HG02884 (cell line): ENCODE measurements around the gene AKNAD1.
"Not testable (repeated sequence)": the region's sequence is repeated elsewhere in the genome, so short reads cannot be mapped to it uniquely, and the experiment has no call there.

ENCODE experiments used
- ATAC-seq: cut with Tn5 transposase; IDR thresholded peaks from one replicate; pipeline ENCODE4 v1.9.1; 2021; ENCODE audit warnings: mild to moderate bottlenecking, moderate library complexity; ENCODE audit not compliant: unreplicated experiment

AKNAD1 gene

DNA sequence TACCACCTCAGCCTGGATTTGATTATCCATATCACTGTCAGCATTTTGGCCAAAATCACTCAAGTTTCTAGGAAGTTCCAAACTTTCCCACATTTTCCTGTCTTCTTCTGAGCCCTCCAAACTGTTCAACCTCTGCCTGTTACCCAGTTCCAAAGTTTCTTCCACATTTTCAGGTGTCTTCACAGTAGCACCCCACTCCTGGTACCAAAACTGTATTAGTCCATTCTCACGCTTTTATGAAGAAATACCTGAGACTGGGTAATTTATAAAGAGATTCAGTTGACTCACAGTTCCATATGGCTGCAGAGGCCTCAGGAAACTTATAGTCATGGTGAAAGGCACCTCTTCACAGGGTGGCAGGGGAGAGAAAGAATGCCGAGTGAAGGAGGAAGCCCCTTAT is 71.0 kb downstream of the AKNAD1 start:
- no peak for ATAC-seq

DNA sequence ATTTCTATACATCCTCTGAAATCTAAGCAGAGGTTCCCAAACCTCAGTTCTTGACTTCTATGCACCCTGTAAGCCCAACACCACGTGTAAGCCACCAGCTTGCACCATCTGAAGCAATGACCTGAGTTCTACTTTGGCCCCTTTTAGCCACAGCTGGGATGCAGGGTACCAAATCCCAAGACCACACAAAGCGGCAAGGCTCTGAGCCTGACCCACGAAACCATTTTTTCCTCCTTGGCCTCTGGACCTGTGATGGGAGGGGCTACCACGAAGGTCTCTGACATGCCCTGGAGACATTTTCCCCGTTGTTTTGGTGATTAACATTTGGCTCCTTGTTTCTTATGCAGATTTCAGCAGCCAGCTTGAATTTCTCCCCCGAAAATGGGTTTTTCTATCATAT is 71.6 kb downstream of the AKNAD1 start:
- no peak for ATAC-seq

DNA sequence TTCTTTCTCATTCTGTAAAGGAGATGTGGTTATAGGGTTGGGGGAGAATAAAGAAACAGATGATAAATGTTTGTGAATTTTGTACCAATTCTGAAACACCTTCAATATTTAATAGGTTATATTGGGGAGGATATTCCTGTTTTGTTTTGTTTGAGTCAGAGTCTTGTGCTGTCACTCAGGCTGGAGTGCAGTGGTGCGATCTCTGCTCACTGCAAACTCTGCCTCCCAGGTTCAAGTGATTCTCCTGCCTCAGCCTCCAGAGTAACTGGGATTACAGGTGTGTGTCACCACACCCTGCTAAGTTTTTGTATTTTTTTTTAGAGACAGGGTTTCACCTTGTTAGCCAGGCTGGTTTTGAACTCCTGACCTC is 75.3 kb downstream of the AKNAD1 start:
- not testable (repeated sequence) for ATAC-seq

DNA sequence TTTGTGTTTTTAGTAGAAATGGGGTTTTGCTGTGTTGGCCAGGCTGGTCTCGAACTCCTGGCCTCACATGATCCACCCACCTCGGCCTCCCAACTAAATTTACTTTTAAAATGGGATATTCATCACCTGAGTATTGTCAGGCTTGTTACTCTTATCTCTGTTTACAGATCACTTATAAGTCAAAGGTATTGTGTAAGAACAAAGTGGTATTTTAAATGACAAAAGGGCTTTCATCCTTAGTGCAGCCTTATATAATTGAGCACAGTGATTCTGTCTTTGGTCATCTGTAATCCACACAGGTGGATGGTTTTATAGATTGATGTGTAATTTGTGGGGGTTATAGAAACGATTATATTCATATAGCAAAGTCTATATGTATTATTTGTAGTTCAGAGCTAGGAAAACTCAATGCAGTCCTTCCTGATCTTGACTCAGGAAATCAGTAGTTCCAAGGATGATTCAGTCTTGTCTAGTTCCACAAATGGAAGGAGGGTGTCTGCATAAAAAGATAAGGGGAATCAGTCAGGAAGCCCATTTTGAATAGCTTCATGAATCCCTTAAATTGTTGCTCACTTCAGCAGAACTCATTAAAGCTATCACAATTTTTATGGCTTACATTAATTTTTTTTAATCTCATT is 75.8 kb downstream of the AKNAD1 start:
- no peak for ATAC-seq

DNA sequence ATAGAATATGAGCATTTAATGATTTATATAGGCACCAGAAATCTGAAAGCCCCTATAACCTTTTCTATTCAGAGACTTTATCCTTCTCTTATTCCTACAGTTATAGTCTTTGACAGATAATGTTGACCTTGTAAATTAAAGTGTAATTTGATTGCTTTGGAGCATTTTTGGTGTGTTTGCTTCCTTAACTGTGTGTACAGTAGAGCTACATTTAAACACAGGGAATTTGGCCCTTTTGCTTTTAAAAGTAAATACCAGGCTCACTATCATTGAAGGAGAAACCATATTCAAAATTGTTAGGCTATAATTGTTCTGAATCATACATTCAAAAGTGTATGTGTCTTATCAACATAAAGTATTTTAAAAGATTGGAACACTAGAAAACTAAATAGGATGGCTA is 77.4 kb downstream of the AKNAD1 start:
- no peak for ATAC-seq

DNA sequence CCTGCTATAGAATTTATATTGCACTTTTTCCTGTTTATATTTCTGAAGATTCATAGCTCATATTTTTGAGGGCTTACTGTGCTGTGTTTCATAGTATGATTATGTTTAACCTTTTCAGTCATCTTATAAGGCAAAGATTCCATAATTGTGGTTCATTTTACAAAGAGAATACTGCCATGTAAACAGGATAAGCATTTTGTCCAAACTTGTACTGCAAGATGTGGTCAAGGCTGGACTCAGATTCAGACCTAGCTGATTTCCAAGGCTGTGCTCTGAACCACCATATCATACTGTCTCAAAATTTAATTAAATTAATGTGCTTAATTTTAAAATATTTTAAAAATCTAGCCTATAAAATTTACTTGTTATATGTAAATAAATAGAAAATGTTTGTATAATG is 79.1 kb downstream of the AKNAD1 start:
- no peak for ATAC-seq

DNA sequence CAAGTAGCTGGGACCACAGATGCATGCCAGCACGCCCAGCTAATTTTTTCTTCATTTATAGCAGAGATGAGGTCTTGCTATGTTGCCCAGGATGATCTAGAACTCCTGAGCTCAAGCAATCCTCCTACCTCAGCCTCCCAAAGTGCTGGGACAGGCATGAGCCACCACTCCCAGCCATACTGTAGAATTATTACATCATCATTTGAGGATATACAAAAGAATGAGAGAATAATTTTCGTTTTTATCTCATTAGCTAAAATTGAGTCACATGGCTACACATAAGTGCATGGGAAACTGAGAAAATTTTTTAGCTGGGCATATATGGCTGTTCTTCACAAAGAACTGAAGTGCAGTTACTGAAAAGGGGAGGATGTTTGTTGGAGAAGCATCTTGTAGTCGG is 89.2 kb downstream of the AKNAD1 start:
- no peak for ATAC-seq

DNA sequence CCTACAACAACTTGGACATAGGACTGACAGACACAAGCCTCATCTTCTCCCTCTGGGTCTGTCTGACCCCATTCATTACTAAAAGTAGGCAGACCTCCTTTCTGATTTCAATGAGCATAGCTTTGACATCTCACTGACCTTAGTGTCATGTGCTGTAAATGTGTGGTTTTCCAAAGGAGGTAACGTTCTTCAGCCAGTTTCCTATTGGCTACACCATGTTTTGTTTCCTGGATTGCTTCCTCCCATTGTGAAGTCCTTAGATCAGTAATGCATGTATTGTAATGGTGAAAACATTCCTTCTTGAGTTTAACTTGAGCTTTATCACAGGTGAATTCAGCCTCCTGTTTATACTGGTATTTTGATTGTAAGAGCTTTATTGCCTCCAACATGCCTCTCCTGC is 89.8 kb downstream of the AKNAD1 start:
- ATAC-seq, result no peak
